Mammary epithelial cell (primary cell): ENCODE results near the gene CHD9NB.

Experiments
- CTCF ChIP-seq, 2 donors: IDR thresholded peaks in 1 of 2; conservative IDR thresholded peaks in 1 of 2; 2 replicates each; pipeline ENCODE4 v1.5.1; 2011 to 2012; ENCODE audit warnings: inconsistent platforms in 2 of 2, low read length in 2 of 2, mild to moderate bottlenecking in 2 of 2, control low read depth in 1 of 2, low read depth in 1 of 2; ENCODE audit not compliant: insufficient read depth in 1 of 2; ENCODE audit errors: extremely low read depth in 1 of 2
- EZH2 ChIP-seq: IDR thresholded peaks from 2 replicates; pipeline ENCODE4 v1.6.1; 2012; ENCODE audit warnings: low read length, inconsistent platforms, borderline replicate concordance

GRCh38 chr16:53058441-53058840 lies 5.7 kb upstream of the CHD9NB start:
- TF ChIP-seq CTCF (conservative IDR thresholded peaks at IDR 0.05 in 1 of 2, IDR thresholded peaks at IDR 0.05 in 1 of 2; ENCODE audit: extremely low read depth in 1 of 2, insufficient read depth in 1 of 2, low read depth in 1 of 2, low read length in 2 of 2) (no peak), EZH2 (no peak)
